Upper lobe of left lung (tissue), 6 donors: ENCODE results near the gene VN1R5. TPM values are rescaled to one million over a fixed set of nuclear protein-coding genes. Genes with fewer than 3 reads are reported as not detected.
A peak's percentile ranks its signal among the peaks of the same experiment; 100 is the strongest.

ENCODE experiments used
- ATAC-seq, 2 donors: fragments of 200-7000 bp; cut with Tn5 transposase; one replicate each; pipeline ENCODE4 v1.9.1; 2022; ENCODE audit warnings: mild to moderate bottlenecking in 2 of 2, moderate library complexity in 2 of 2; ENCODE audit not compliant: low FRiP score in 2 of 2
- DNase-seq, 2 donors: peaks; one replicate each; pipeline ENCODE4 v3.0.0-alpha.2; 2019 to 2020
- H3K27ac ChIP-seq, 4 donors: fragments of 200-600 bp; sonication (generic); one replicate each; pipeline ENCODE4 v1.5.1; 2016 to 2019
- H3K27me3 ChIP-seq, 4 donors: fragments of 200-600 bp; sonication (generic); one replicate each; pipeline ENCODE4 v1.5.1; 2017 to 2019
- H3K36me3 ChIP-seq, 4 donors: fragments of 200-600 bp; sonication (generic); one replicate each; pipeline ENCODE4 v1.5.1; 2016 to 2019
- H3K4me1 ChIP-seq, 4 donors: fragments of 200-600 bp; sonication (generic); one replicate each; pipeline ENCODE4 v1.5.1; 2018 to 2019
- H3K4me3 ChIP-seq, 4 donors: fragments of 200-600 bp; sonication (generic); one replicate each; pipeline ENCODE4 v1.5.1; 2017 to 2019; ENCODE audit warnings: mild to moderate bottlenecking in 2 of 4, moderate library complexity in 1 of 4
- H3K9me3 ChIP-seq, 4 donors: fragments of 200-600 bp; sonication (generic); one replicate each; pipeline ENCODE4 v1.5.1; 2018 to 2019
- EP300 ChIP-seq, 4 donors: sonication (generic); formaldehyde crosslinking; IDR thresholded peaks; one replicate each; pipeline ENCODE4 v1.5.1; 2017; ENCODE audit warnings: antibody characterized with exemption in 4 of 4, control low read depth in 2 of 4
- POLR2A ChIP-seq, 4 donors: fragments of 450-650 bp; IDR thresholded peaks; one replicate each; pipeline ENCODE4 v1.5.1; 2016 to 2017; ENCODE audit warnings: antibody characterized with exemption in 4 of 4, mild to moderate bottlenecking in 2 of 4
- POLR2AphosphoS5 ChIP-seq, 2 donors: sonication (generic); formaldehyde crosslinking; IDR thresholded peaks; one replicate each; pipeline ENCODE4 v1.5.1; 2017; ENCODE audit warnings: antibody characterized with exemption in 2 of 2
- WGBS, 2 donors: methylation state at CpG; one replicate each; pipeline ENCODE4 v1.1.5; 2017 to 2018; 5-methylcytosine and 5-hydroxymethylcytosine counted together
- small RNA-seq, 4 donors: library from RNA; depleted of rRNA; stranded (forward); fragments of <200 nt; gene quantifications; one replicate each; pipeline ENCODE3, GENCODE V24; 2016
- total RNA-seq, 6 donors: library from RNA; depleted of rRNA in 4 of 6; stranded (reverse); fragments of >200 nt in 4 of 6; gene quantifications; one replicate each; pipeline versions ENCODE4 v1.1.0 to v1.2.1, GENCODE V29; 2016 to 2021
- TF ChIP-seq, protein P1 (sequence below), 6 experiments: fragments of 450-650 bp in 4 of 6; fragments of 200-600 bp in 2 of 6; sonication (generic) in 2 of 6; IDR thresholded peaks; one replicate each; pipeline ENCODE4 v1.5.1; 2016 to 2019; ENCODE audit warnings: antibody characterized with exemption in 6 of 6
- donor health status: DM: no; HTN: no; CAD: no; lungs with moderate emphysema.
- donor health status: DM: no; HTN: yes; CAD: no; lungs with severe emphysema.

VN1R5 gene
- total RNA-seq, 6 donors from 2014 or later, result not detected

- peak in 1 of 2 donors; percentile 74 for DNase-seq
- WGBS, 2 donors, result 96 to 98% methylated on average over 9 to 17 of the region's 17 CpGs
- TF ChIP-seq EP300 (IDR thresholded peaks at IDR 0.05) (no peak), POLR2AphosphoS5 (IDR thresholded peaks at IDR 0.05) (no peak), POLR2A (IDR thresholded peaks at IDR 0.05) (no peak)
- TF ChIP-seq, protein P1, sequence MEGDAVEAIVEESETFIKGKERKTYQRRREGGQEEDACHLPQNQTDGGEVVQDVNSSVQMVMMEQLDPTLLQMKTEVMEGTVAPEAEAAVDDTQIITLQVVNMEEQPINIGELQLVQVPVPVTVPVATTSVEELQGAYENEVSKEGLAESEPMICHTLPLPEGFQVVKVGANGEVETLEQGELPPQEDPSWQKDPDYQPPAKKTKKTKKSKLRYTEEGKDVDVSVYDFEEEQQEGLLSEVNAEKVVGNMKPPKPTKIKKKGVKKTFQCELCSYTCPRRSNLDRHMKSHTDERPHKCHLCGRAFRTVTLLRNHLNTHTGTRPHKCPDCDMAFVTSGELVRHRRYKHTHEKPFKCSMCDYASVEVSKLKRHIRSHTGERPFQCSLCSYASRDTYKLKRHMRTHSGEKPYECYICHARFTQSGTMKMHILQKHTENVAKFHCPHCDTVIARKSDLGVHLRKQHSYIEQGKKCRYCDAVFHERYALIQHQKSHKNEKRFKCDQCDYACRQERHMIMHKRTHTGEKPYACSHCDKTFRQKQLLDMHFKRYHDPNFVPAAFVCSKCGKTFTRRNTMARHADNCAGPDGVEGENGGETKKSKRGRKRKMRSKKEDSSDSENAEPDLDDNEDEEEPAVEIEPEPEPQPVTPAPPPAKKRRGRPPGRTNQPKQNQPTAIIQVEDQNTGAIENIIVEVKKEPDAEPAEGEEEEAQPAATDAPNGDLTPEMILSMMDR (IDR thresholded peaks at IDR 0.05), result no peak
Observed at GRCh38 chr1:247301176-247301540, 45.3 kb downstream of the VN1R5 start.

DNA sequence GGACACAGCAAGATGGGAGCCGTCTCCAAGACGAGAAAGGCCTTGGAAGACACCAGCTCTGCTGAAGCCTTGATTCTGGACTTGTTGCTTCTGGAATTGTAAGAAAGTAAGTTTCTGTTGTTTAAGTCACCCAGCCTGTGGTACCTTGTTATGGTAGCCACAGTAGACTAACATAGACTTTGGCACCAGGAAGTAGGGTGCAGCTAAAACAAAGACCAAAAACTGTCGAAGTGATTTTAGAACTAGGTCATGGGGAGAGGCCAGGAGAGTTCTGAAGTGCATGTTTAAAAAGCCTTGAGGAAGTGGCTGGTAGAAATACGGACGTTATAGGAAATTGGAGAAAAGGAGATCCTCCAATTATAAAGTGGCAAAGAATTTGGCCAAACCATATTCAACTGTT lies 47.3 kb downstream of the VN1R5 start:
- Histone ChIP-seq H3K27me3 (no peaks in the 10 kb centered on the region), H3K4me3 (no peak overlapping the region), H3K27ac (no peak overlapping the region), H3K36me3 (peaks cover 19 to 80% (median 47%) of the 10 kb centered on the region in 4 donors), H3K9me3 (no peaks in the 10 kb centered on the region), H3K4me1 (no peaks in the 10 kb centered on the region)
- ATAC-seq, result no peak
- 47 to 77% methylated on average over 5 of the region's 5 CpGs for WGBS, 2 donors
- no peak for DNase-seq
- TF ChIP-seq, protein P1 (IDR thresholded peaks at IDR 0.05), result no peak
- TF ChIP-seq POLR2A (IDR thresholded peaks at IDR 0.05), result no peak
- TF ChIP-seq POLR2AphosphoS5 (IDR thresholded peaks at IDR 0.05), result no peak
- TF ChIP-seq EP300 (IDR thresholded peaks at IDR 0.05), result no peak

More at GRCh38 chr1:247301176-247301540, 45.3 kb downstream of the VN1R5 start:
- Histone ChIP-seq H3K27me3 (no peaks in the 10 kb centered on the region), H3K4me1 (no peaks in the 10 kb centered on the region), H3K9me3 (no peaks in the 10 kb centered on the region), H3K27ac (no peak overlapping the region), H3K4me3 (no peak overlapping the region), H3K36me3 (peaks cover 7 to 61% (median 34%) of the 10 kb centered on the region in 4 donors)
- no peak for ATAC-seq

DNA sequence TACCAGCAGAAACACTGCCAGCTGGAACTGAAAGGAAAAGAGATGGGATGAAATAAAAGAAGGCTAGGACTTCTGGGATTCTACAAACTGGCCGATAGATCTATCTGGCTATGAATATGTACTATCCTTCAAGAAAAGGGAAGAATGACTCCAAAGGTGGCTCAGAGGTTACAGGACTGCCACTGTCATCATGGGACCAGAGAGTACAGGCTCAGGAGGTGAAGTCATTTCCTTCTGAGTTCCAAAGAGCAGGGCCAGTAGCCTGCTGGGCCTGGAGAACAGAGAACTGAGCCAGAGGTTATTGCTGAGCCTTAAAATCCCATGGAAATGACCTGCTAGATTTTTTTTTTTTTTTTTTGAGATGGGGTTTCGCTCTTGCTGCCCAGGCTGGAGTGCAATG lies 48.2 kb downstream of the VN1R5 start:
- 89 to 99% methylated on average over 2 of the region's 2 CpGs for WGBS, 2 donors
- H3K9me3 ChIP-seq, result no peaks in the 10 kb centered on the region
- H3K36me3 ChIP-seq, result peaks cover 19 to 82% (median 52%) of the 10 kb centered on the region in 4 donors
- no peak overlapping the region for H3K4me3 ChIP-seq
- no peak overlapping the region for H3K27ac ChIP-seq
- H3K4me1 ChIP-seq, result no peaks in the 10 kb centered on the region
- TF ChIP-seq EP300 (IDR thresholded peaks at IDR 0.05) (no peak), POLR2A (IDR thresholded peaks at IDR 0.05) (no peak), POLR2AphosphoS5 (IDR thresholded peaks at IDR 0.05) (no peak)
- TF ChIP-seq, protein P1 (IDR thresholded peaks at IDR 0.05), result no peak
- ATAC-seq (no peak), DNase-seq (no peak)
- H3K27me3 ChIP-seq, result no peaks in the 10 kb centered on the region

Small RNA genes within 50 kb of the gene (small RNA-seq; reads per million reads assigned to genes)
- gene RF00019, result 0 reads per million in 4 donors

Other genes starting within 250 kb of the VN1R5 start
- under 1 TPM in 3 of 6 donors, not detected in 3; 0.10 to 0.46 (median 0.26) TPM for gene ZNF695, start 248.0 kb upstream of the VN1R5 start, total RNA-seq
- 1 to 10 TPM in 5 of 6 donors, under 1 TPM in 1; 0.67 to 4.7 (median 2.3) TPM for gene ZNF670, start 177.3 kb upstream of the VN1R5 start, total RNA-seq
- 10 to 100 TPM in 1 of 6 donors, 1 to 10 TPM in 5; 2.3 to 11.5 (median 6.9) TPM for gene ZNF669, start 151.7 kb upstream of the VN1R5 start, total RNA-seq
- 10 to 100 TPM in 5 of 6 donors, 1 to 10 TPM in 1; 8.7 to 34.6 (median 27.6) TPM for gene ZNF124, start 84.1 kb upstream of the VN1R5 start, total RNA-seq
- 10 to 100 TPM; 20.8 to 59.7 (median 27.2) TPM for gene ZNF496, start 75.8 kb downstream of the VN1R5 start, total RNA-seq
- gene NLRP3, start 160.1 kb downstream of the VN1R5 start, total RNA-seq, result 10 to 100 TPM in 1 of 6 donors, 1 to 10 TPM in 5; 2.6 to 13.6 (median 6.0) TPM
- gene OR2B11, start 202.0 kb downstream of the VN1R5 start, total RNA-seq, result not detected